Testis (tissue), 3 donors: Measurements from ENCODE around the gene CRYL1. TPM values are rescaled to one million over a fixed set of nuclear protein-coding genes. Genes with fewer than 3 reads are reported as not detected.

ENCODE experiments used
- DNase-seq: peaks from one replicate; pipeline ENCODE4 v3.0.0-alpha.2; 2019
- H3K27ac ChIP-seq, 2 donors: fragments of 200-600 bp; sonication (generic); one replicate each; pipeline ENCODE4 v1.5.1; 2019
- H3K27me3 ChIP-seq: fragments of 200-600 bp; sonication (generic); one replicate; pipeline ENCODE4 v1.5.1; 2019
- H3K36me3 ChIP-seq: fragments of 200-600 bp; sonication (generic); one replicate; pipeline ENCODE4 v1.5.1; 2017; ENCODE audit warnings: low read depth; ENCODE audit errors: missing control alignments
- H3K4me1 ChIP-seq: fragments of 200-600 bp; sonication (generic); one replicate; pipeline ENCODE4 v1.5.1; 2019
- H3K4me3 ChIP-seq, 2 donors: fragments of 200-600 bp; sonication (generic); one replicate each; pipeline ENCODE4 v1.5.1; 2017 to 2019
- H3K9me3 ChIP-seq: fragments of 200-600 bp; sonication (generic); one replicate; pipeline ENCODE4 v1.5.1; 2017
- POLR2A ChIP-seq: fragments of 450-650 bp; IDR thresholded peaks from one replicate; pipeline ENCODE4 v1.6.1; 2017; ENCODE audit warnings: antibody characterized with exemption, mild to moderate bottlenecking, moderate library complexity
- WGBS, 2 donors: methylation state at CpG; one replicate each; pipeline ENCODE4 v1.1.5; 2018; 5-methylcytosine and 5-hydroxymethylcytosine counted together
- intact Hi-C: fragments of 100-400 bp; cut with DNase I; formaldehyde crosslinking; loops from one replicate; pipeline ENCODE4 v1.15.1; 2023; ENCODE audit warnings: low total_unique reads
- polyA plus RNA-seq: library from polyadenylated mRNA; stranded (reverse); fragments of 350-450 nt; fragmentation: Illumina TruSeq; extraction: RNeasy Lipid Tissue Mini Kit (QIAGEN cat#74804); gene quantifications from one replicate; pipeline ENCODE4 v1.2.3, GENCODE V29; 2014; ENCODE audit warnings: low read depth, low replicate concordance; ENCODE audit not compliant: insufficient read depth
- total RNA-seq, 2 donors: library from RNA; depleted of rRNA; stranded (reverse); fragments of >200 nt; gene quantifications; one replicate each; pipeline ENCODE4 v1.2.3, GENCODE V29; 2016
- TF ChIP-seq, protein P1 (sequence below), 3 experiments: fragments of 450-650 bp in 2 of 3; fragments of 200-600 bp in 1 of 3; sonication (generic) in 1 of 3; IDR thresholded peaks; one replicate each; pipeline ENCODE4 v1.5.1; 2016 to 2019; ENCODE audit warnings: antibody characterized with exemption in 3 of 3, mild to moderate bottlenecking in 2 of 3, moderate library complexity in 1 of 3

Gene CRYL1
- total and polyA plus RNA-seq, 3 donors from 2014 or later: 8.0 to 16.8 (median 16.8) TPM

DNA sequence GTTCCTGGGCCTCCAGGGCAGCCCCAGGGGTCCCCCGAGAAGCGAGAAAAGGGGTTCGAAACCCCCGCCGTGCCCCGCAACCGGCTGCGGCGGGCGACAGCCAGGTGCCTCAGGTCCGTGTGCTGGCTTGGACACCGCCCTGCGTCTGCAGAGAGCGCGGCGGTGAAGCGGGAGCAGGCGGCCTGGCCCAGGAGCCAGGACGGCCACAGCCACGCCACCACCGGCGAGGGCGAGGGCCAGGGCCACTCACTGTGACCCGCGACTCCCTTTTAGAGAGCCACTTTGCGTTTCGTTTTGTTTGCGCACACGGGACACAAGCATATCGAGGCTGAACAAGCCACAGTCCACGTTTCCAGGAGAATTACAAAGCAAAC lies 110.4 kb downstream of the CRYL1 start:
- H3K27me3 ChIP-seq: no peaks in the 10 kb centered on the region
- no peaks in the 10 kb centered on the region for H3K4me1 ChIP-seq
- intact Hi-C loops: no loop called here
- peak overlapping the region in 1 of 2 donors; percentile 34 for H3K4me3 ChIP-seq
- no peaks in the 10 kb centered on the region for H3K9me3 ChIP-seq
- H3K36me3 ChIP-seq: no peaks in the 10 kb centered on the region
- WGBS, 2 donors: 68 to 77% methylated on average over 6 to 28 of the region's 31 CpGs
- TF ChIP-seq POLR2A: no peak
- TF ChIP-seq, protein P1, sequence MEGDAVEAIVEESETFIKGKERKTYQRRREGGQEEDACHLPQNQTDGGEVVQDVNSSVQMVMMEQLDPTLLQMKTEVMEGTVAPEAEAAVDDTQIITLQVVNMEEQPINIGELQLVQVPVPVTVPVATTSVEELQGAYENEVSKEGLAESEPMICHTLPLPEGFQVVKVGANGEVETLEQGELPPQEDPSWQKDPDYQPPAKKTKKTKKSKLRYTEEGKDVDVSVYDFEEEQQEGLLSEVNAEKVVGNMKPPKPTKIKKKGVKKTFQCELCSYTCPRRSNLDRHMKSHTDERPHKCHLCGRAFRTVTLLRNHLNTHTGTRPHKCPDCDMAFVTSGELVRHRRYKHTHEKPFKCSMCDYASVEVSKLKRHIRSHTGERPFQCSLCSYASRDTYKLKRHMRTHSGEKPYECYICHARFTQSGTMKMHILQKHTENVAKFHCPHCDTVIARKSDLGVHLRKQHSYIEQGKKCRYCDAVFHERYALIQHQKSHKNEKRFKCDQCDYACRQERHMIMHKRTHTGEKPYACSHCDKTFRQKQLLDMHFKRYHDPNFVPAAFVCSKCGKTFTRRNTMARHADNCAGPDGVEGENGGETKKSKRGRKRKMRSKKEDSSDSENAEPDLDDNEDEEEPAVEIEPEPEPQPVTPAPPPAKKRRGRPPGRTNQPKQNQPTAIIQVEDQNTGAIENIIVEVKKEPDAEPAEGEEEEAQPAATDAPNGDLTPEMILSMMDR (IDR thresholded peaks at IDR 0.05): no peak
- DNase-seq: no peak
- no peak overlapping the region for H3K27ac ChIP-seq

DNA sequence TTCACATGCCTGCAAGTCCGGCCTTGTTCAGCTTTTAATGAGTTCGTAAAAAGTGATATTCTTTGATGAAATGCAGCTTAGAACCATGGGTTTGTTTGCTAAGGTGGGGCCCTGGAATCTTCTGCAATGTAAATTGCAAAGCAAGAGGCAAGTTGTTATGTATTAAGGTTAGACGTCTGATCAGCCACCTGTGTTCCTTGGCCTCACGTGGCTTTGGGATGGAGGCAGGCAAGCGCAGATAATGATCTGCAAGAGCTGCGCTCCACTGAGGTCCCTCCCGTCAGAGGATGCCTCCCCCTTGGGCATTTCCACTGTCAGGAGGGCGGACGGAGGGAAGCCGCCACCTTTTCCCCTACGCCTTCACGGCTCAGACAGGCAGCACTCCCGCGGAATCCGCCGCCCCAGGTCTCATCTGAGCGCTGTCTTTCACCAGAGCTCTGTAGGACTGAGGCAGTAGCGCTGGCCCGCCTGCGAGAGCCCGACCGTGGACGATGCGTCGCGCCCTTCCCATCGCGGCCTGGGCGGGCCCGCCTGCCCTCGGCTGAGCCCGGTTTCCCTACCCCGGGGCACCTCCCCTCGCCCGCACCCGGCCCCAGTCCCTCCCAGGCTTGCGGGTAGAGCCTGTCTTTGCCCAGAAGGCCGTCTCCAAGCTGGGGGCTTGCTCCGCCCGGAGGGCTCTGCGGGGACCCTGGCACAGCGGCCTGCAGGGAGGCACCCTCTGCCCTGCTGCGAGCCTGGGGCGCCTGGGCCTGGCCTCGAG lies 110.9 kb downstream of the CRYL1 start:
- no peak overlapping the region for H3K27ac ChIP-seq
- WGBS, 2 donors: 38 to 40% methylated on average over 17 to 42 of the region's 45 CpGs
- no peaks in the 10 kb centered on the region for H3K9me3 ChIP-seq
- no peaks in the 10 kb centered on the region for H3K27me3 ChIP-seq
- peak overlapping the region in 1 of 2 donors; percentile 34 for H3K4me3 ChIP-seq
- DNase-seq: no peak
- no peak for TF ChIP-seq POLR2A
- TF ChIP-seq, protein P1 (IDR thresholded peaks at IDR 0.05): no peak
- intact Hi-C loops: no loop called here
- no peaks in the 10 kb centered on the region for H3K4me1 ChIP-seq
- no peaks in the 10 kb centered on the region for H3K36me3 ChIP-seq

DNA sequence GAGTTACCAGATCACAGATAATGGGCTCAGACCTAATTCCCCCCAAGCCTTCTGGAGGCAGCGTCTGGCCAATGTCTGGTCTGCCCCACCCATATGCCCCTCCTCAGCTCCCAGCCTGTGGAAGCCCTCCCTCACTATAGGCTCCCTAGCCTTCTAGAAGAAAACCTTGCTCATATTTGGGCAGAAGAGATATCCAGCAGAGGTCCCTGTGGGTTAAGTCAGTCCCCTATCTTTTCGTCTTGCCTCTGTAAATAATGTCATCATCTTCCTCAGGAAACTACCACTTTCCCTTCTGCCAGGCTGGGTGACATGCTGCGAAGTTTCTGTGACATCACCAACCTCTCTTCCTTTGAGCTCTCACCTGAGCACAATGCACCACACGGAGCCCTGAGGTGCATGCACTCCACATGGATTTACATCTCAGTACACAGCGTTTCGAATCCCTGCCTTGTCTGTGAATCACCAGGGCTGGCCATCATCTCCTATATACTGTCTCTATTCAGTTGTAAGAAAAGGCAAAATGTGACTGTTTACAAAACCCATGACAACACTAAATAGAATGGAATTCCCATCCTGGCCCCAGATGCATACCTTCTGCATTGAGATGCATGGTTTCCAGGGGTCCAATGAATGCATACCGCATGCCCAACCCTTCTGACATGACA lies 112.8 kb downstream of the CRYL1 start:
- 87 to 89% methylated on average over 7 of the region's 7 CpGs for WGBS, 2 donors
- Histone ChIP-seq H3K9me3 (no peaks in the 10 kb centered on the region), H3K27ac (no peak overlapping the region), H3K36me3 (no peaks in the 10 kb centered on the region), H3K27me3 (no peaks in the 10 kb centered on the region), H3K4me1 (no peaks in the 10 kb centered on the region), H3K4me3 (no peak overlapping the region)
- TF ChIP-seq, protein P1 (IDR thresholded peaks at IDR 0.05): no peak
- TF ChIP-seq POLR2A: no peak
- intact Hi-C loops: no loop called here
- no peak for DNase-seq

DNA sequence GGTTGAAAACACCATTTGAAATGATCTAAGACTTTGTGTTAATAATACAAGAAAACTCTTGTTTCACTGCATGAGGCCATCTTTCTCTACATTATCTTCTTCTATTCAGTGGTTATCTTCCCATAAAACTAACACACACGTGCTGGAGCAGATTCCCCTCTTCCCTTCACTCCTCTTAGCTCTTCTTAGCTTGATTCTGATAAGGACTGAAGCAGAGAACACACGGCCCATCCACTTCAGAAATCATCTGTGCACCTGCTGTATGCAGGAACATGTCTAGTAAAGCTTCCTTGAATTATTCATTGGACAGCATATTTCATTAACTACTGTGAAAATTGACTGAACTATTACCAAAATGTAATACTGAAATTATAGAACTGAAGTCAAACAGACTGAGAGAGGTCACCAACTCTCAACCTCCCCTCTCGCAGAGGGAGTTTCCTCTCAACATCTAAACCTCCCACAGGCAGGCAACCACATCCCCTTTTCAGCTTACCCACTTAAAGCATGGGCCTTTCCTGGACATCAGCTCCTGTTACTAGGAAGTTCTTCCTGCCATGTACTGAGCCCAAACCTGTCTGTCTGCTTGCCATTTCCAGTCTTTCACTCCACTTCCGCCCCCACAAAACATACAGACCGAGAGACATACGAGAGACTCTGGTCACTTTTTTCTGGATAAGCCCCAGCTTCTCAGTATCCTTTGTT lies 113.9 kb downstream of the CRYL1 start:
- no peaks in the 10 kb centered on the region for H3K9me3 ChIP-seq
- intact Hi-C loops: no loop called here
- WGBS, 2 donors: 61 to 62% methylated on average over 6 of the region's 6 CpGs
- H3K4me1 ChIP-seq: no peaks in the 10 kb centered on the region
- no peak overlapping the region for H3K4me3 ChIP-seq
- TF ChIP-seq, protein P1 (IDR thresholded peaks at IDR 0.05): no peak
- no peak for TF ChIP-seq POLR2A
- DNase-seq: no peak
- no peaks in the 10 kb centered on the region for H3K27me3 ChIP-seq
- no peak overlapping the region for H3K27ac ChIP-seq
- H3K36me3 ChIP-seq: no peaks in the 10 kb centered on the region
